H9 (cell line): ENCODE measurements around the gene FNDC3B. TPM values are rescaled to one million over a fixed set of nuclear protein-coding genes. Genes with fewer than 3 reads are reported as not detected.

Experiments used
- DNase-seq: peaks from one replicate; pipeline ENCODE4 v3.0.0-alpha.2; 2017
- H2AFZ ChIP-seq: one replicate; pipeline ENCODE4 v1.6.1; 2013; ENCODE audit warnings: mild to moderate bottlenecking, low read length, control low read depth, moderate library complexity
- H2AK5ac ChIP-seq: 2 replicates; pipeline ENCODE4 v1.6.1; 2013; ENCODE audit warnings: low read length, control low read depth, mixed read lengths; ENCODE audit not compliant: insufficient read length
- H2BK120ac ChIP-seq: one replicate; pipeline ENCODE4 v1.6.1; 2013; ENCODE audit warnings: low read depth, mild to moderate bottlenecking, low read length, control low read depth, inconsistent platforms; ENCODE audit not compliant: poor library complexity, severe bottlenecking
- H2BK12ac ChIP-seq: 2 replicates; pipeline ENCODE4 v1.6.1; 2013; ENCODE audit warnings: low read length, control low read depth, mixed read lengths, low read depth; ENCODE audit not compliant: insufficient read length
- H2BK15ac ChIP-seq: 2 replicates; pipeline ENCODE4 v1.6.1; 2013; ENCODE audit warnings: low read depth, low read length, control low read depth
- H2BK20ac ChIP-seq: one replicate; pipeline ENCODE4 v1.6.1; 2013; ENCODE audit warnings: low read depth, mild to moderate bottlenecking, low read length, control low read depth, inconsistent platforms; ENCODE audit not compliant: poor library complexity, severe bottlenecking
- H2BK5ac ChIP-seq: 2 replicates; pipeline ENCODE4 v1.6.1; 2013; ENCODE audit warnings: low read length, control low read depth, mixed read lengths; ENCODE audit not compliant: insufficient read length
- H3K14ac ChIP-seq: 2 replicates; pipeline ENCODE4 v1.6.1; 2013; ENCODE audit warnings: low read length, control low read depth; ENCODE audit not compliant: insufficient read depth
- H3K18ac ChIP-seq: 2 replicates; pipeline ENCODE4 v1.6.1; 2013; ENCODE audit warnings: low read depth, mild to moderate bottlenecking, mixed read lengths, low read length, control low read depth; ENCODE audit not compliant: insufficient read length
- H3K23ac ChIP-seq: 2 replicates; pipeline ENCODE4 v1.6.1; 2013; ENCODE audit warnings: low read length, control low read depth, mixed read lengths, low read depth; ENCODE audit not compliant: insufficient read length
- H3K23me2 ChIP-seq: 2 replicates; pipeline ENCODE4 v1.6.1; 2013; ENCODE audit warnings: low read depth, mild to moderate bottlenecking, mixed read lengths, low read length, control low read depth; ENCODE audit not compliant: insufficient read length, poor library complexity, severe bottlenecking
- H3K27ac ChIP-seq: 2 replicates; pipeline ENCODE4 v1.5.1; 2013; ENCODE audit warnings: low read length, control low read depth, mixed read lengths, low read depth; ENCODE audit not compliant: insufficient read length
- H3K27me3 ChIP-seq: 2 replicates; pipeline ENCODE4 v1.6.1; 2013; ENCODE audit warnings: low read length, control low read depth, inconsistent platforms; ENCODE audit not compliant: insufficient read depth
- H3K4ac ChIP-seq: 2 replicates; pipeline ENCODE4 v1.6.1; 2013; ENCODE audit warnings: low read depth, mild to moderate bottlenecking, control low read depth, inconsistent platforms, low read length, moderate library complexity
- H3K4me1 ChIP-seq: 2 replicates; pipeline ENCODE4 v1.6.1; 2013; ENCODE audit warnings: low read length, control low read depth, inconsistent platforms; ENCODE audit not compliant: insufficient read depth
- H3K4me2 ChIP-seq: 2 replicates; pipeline ENCODE4 v1.6.1; 2013; ENCODE audit warnings: low read length, control low read depth, mixed read lengths; ENCODE audit not compliant: insufficient read length, insufficient read depth
- H3K56ac ChIP-seq: 2 replicates; pipeline ENCODE4 v1.6.1; 2013; ENCODE audit warnings: low read depth, mild to moderate bottlenecking, mixed read lengths, low read length, control low read depth; ENCODE audit not compliant: insufficient read length
- H3K79me1 ChIP-seq: 2 replicates; pipeline ENCODE4 v1.6.1; 2013; ENCODE audit warnings: low read depth, mild to moderate bottlenecking, moderate library complexity, low read length, control low read depth, inconsistent platforms; ENCODE audit not compliant: insufficient read depth, poor library complexity, severe bottlenecking
- H3K79me2 ChIP-seq: 2 replicates; pipeline ENCODE4 v1.6.1; 2013; ENCODE audit warnings: low read length, control low read depth, inconsistent platforms; ENCODE audit not compliant: insufficient read depth
- H3K9ac ChIP-seq: 2 replicates; pipeline ENCODE4 v1.6.1; 2013; ENCODE audit warnings: low read length, control low read depth, mixed read lengths; ENCODE audit not compliant: insufficient read length; ENCODE audit errors: extremely low read depth
- H3K9me3 ChIP-seq: one replicate; pipeline ENCODE4 v1.6.1; 2013; ENCODE audit warnings: low read depth, low read length, inconsistent platforms; ENCODE audit not compliant: control insufficient read depth
- H3T11ph ChIP-seq: one replicate; pipeline ENCODE4 v1.6.1; 2013; ENCODE audit warnings: mild to moderate bottlenecking, low read length, control low read depth, inconsistent platforms
- H4K20me1 ChIP-seq: one replicate; pipeline ENCODE4 v1.6.1; 2013; ENCODE audit not compliant: control insufficient read depth, insufficient read length, insufficient read depth
- H4K5ac ChIP-seq: 2 replicates; pipeline ENCODE4 v1.6.1; 2013; ENCODE audit warnings: low read depth, mild to moderate bottlenecking, mixed read lengths, low read length, control low read depth; ENCODE audit not compliant: insufficient read length
- H4K8ac ChIP-seq: replicated peaks from 2 replicates; pipeline ENCODE4 v1.6.1; 2013; ENCODE audit warnings: low read length, control low read depth, mixed read lengths, low read depth; ENCODE audit not compliant: insufficient read length
- H4K91ac ChIP-seq: 2 replicates; pipeline ENCODE4 v1.6.1; 2013; ENCODE audit warnings: low read depth, mild to moderate bottlenecking, moderate library complexity, mixed read lengths, low read length, control low read depth; ENCODE audit not compliant: insufficient read length
- H3K27ac Mint-ChIP-seq, 3 experiments: 2 replicates in 2 of 3; 3 replicates in 1 of 3; pipeline ENCODE4 v1.8.0; 2020 to 2021; ENCODE audit warnings: mixed read lengths in 3 of 3, mild to moderate bottlenecking in 1 of 3, moderate library complexity in 1 of 3
- H3K27me3 Mint-ChIP-seq: 2 replicates; pipeline ENCODE4 v1.8.0; 2021; ENCODE audit warnings: low read depth, mild to moderate bottlenecking, moderate library complexity, mixed read lengths
- H3K36me3 Mint-ChIP-seq, 3 experiments: 2 replicates in 2 of 3; 3 replicates in 1 of 3; pipeline ENCODE4 v1.8.0; 2020 to 2021; ENCODE audit warnings: low read depth in 3 of 3, mixed read lengths in 3 of 3; ENCODE audit not compliant: insufficient read depth in 1 of 3
- H3K4me1 Mint-ChIP-seq, 2 experiments: 2 replicates each; pipeline ENCODE4 v1.8.0; 2020; ENCODE audit warnings: mixed read lengths in 2 of 2
- H3K4me3 Mint-ChIP-seq, 2 experiments: 2 replicates in 1 of 2; 3 replicates in 1 of 2; pipeline ENCODE4 v1.8.0; 2020 to 2021; ENCODE audit warnings: mild to moderate bottlenecking in 2 of 2, mixed read lengths in 2 of 2, moderate library complexity in 1 of 2
- H3K9me3 Mint-ChIP-seq, 2 experiments: 2 replicates in 1 of 2; 3 replicates in 1 of 2; pipeline ENCODE4 v1.8.0; 2020; ENCODE audit warnings: mild to moderate bottlenecking in 2 of 2, mixed read lengths in 2 of 2, moderate library complexity in 1 of 2
- CTCF ChIP-seq: fragments of 200-600 bp; sonication (generic); conservative IDR thresholded peaks from 3 replicates; pipeline ENCODE4 v1.8.0; 2021; ENCODE audit warnings: antibody characterized with exemption, mild to moderate bottlenecking
- WGBS: extraction: QIAGEN DNeasy Blood & Tissue Kit; methylation state at CpG from one replicate; pipeline ENCODE4 v1.1.7; 2013; ENCODE audit warnings: missing lambda C conversion rate, low lambda C conversion rate, mixed read lengths; ENCODE audit not compliant: insufficient read length; ENCODE audit errors: extremely low coverage; 5-methylcytosine and 5-hydroxymethylcytosine counted together
- total RNA-seq: library from RNA; stranded (reverse); gene quantifications from 2 replicates; pipeline ENCODE4 v1.2.1, GENCODE V29; 2021

FNDC3B gene
- total RNA-seq, 1 experiment from 2014 or later: 43.8 TPM

- WGBS: no CpG with 5 or more reads among the region's 3 CpGs
Measured at GRCh38 chr3:172446198-172446597, 406.8 kb downstream of the FNDC3B start.

More at GRCh38 chr3:172446198-172446597, 406.8 kb downstream of the FNDC3B start:
- H3K4me1 ChIP-seq: no peaks in the 10 kb centered on the region
- H3T11ph ChIP-seq: no peak overlapping the region
- no peak overlapping the region for H2BK20ac ChIP-seq
- H4K8ac ChIP-seq: no peak overlapping the region
- H3K9ac ChIP-seq: no peak overlapping the region
- no peak for DNase-seq
- no peaks in the 10 kb centered on the region for H3K79me1 ChIP-seq
- Mint-ChIP-seq H3K4me3 (no peak overlapping the region), H3K9me3 (peaks cover 3 to 7% of the 10 kb centered on the region in 2 experiments; a peak in 4 of 5 replicates), H3K4me1 (peaks cover 22 to 30% of the 10 kb centered on the region in 2 experiments), H3K27ac (no peak overlapping the region), H3K27me3 (peaks cover 64% of the 10 kb centered on the region), H3K36me3 (peaks cover 0 to 2% (median 0%) of the 10 kb centered on the region in 3 experiments; a peak in 2 of 7 replicates)
- H3K27ac ChIP-seq: no peak overlapping the region
- H3K56ac ChIP-seq: no peak overlapping the region
- H2BK15ac ChIP-seq: no peak overlapping the region
- H3K9me3 ChIP-seq: no peaks in the 10 kb centered on the region
- H3K27me3 ChIP-seq: peaks cover 35% of the 10 kb centered on the region
- H2BK5ac ChIP-seq: no peak overlapping the region
- no peak overlapping the region for H4K5ac ChIP-seq
- no peaks in the 10 kb centered on the region for H3K79me2 ChIP-seq
- no peak overlapping the region for H2BK12ac ChIP-seq
- no peak for TF ChIP-seq CTCF
- no peak overlapping the region for H3K18ac ChIP-seq
- H4K91ac ChIP-seq: no peak overlapping the region
- H2AFZ ChIP-seq: no peak overlapping the region
- H2BK120ac ChIP-seq: no peak overlapping the region
- no peak overlapping the region for H3K4me2 ChIP-seq
- no peak overlapping the region for H3K14ac ChIP-seq
- no peak overlapping the region for H3K4ac ChIP-seq
- H3K23me2 ChIP-seq: peaks cover 7% of the 10 kb centered on the region
- no peak overlapping the region for H3K23ac ChIP-seq
- no peak overlapping the region for H2AK5ac ChIP-seq
- H4K20me1 ChIP-seq: peaks cover 4% of the 10 kb centered on the region
